GM20431 (cell line): Measurements from ENCODE around the gene UTF1.

Source experiments
- in situ Hi-C: fragments of 300-500 bp; cut with MseI, MboI; formaldehyde crosslinking; loops from one replicate; pipeline ENCODE4 v1.15.0; 2020; ENCODE audit warnings: low sequenced_read_pairs; ENCODE audit not compliant: unreplicated experiment

The UTF1 gene

DNA sequence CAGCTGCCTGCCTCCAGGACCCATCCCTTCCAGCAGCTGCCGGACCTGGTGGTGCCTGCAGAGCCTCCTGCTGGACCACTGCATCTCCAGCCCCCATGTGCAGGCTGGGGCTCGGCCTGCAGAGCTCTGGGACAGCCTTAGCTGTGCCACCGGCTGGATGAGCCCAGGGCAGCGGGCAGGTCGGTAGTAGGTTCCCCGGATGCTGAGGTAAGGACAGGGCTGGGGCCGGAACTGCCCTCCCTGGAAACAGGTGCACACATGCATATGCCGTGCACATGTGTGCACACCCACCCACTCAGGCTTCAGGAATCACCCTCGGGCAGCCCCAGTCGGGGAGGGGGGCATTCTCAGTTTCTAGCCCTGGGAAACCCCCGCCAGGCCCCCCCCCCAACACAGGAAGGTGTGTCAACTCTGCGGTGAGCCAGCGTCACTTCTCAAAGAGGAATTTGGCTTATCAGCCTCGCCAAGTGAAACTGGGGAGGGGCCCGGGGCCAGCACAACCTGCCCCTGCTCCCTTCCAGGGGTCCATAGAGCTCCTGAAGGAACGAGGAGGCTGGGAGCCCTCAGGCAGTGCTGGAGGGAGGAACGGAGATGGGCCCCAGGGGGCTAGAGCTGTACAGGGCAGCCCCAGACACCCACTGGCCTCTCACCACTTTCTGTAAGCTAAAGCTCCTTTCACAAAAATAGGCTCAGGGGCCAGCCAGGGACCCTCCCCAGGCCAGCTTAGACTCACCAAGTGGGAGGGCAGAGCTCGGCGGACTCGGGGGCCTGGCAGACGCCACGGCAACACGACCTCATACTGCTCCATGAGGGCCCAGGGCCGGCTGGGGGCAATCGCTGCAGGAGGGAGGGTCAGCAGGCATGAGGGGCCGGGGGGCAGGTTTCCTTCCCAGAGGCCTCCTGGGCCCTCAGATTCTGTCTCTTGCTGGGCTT, 45.0 kb downstream of the UTF1 start:
- in situ Hi-C loops = no loop called here

- in situ Hi-C loops = no loop called here
Measured at GRCh38 chr10:133275684-133276092, 45.7 kb downstream of the UTF1 start.

DNA sequence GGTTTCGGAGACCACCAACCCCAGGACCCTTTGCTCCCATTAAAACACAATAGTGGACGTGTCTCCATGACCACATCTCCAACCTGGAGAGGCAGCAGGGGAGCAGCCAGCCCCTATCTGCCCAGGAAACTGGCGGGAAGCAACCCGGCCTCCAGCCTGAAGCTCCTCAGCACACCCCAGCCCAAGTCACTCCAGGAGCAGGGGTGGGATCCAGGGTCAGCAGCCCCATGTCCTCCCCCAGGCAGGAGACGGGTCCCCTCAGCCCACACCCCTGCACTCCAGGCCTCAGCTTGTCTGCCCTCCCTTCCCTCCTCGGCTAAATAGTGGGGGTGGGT, 46.0 kb downstream of the UTF1 start:
- in situ Hi-C loops = no loop called here

GRCh38 chr10:133276435-133277201, 46.6 kb downstream of the UTF1 start, which contains the start of gene ADAM8:
Gene ADAM8, minus strand, starts transcription at chr10:133276868. Its CDS starts 51 bp downstream, at chr10:133276817.
- in situ Hi-C loops = no loop called here

GRCh38 chr10:133277277-133277992, 47.4 kb downstream of the UTF1 start:
- in situ Hi-C loops = no loop called here

DNA sequence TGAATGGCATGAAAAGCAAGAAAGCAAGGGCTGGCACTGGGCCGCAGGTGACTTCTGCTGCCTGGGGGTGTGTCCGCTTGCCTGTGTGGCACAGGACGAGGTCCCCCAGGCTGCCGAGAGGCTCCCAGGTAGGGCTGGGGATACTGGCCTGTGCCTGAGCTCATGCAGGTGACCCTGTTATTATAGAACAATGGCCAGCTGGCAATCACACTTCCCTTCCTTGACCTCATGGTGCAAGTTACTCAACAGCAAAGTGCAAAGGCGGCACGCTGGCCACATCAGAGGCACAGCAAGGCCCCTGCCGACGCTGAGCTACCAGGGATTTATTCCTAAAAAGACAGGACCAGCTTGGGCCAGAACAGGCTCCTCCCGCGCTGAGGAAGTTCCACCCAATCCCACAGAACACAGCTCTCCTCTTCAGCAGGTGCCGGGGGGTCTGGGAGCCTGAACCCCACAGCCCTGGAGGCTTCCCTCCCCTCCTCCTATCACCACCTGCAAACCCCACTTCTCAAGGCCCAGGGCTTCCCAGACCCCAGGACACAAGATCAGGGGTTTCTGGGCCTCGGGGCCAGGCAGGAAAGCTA, 48.1 kb downstream of the UTF1 start:
- in situ Hi-C loops = no loop called here

DNA sequence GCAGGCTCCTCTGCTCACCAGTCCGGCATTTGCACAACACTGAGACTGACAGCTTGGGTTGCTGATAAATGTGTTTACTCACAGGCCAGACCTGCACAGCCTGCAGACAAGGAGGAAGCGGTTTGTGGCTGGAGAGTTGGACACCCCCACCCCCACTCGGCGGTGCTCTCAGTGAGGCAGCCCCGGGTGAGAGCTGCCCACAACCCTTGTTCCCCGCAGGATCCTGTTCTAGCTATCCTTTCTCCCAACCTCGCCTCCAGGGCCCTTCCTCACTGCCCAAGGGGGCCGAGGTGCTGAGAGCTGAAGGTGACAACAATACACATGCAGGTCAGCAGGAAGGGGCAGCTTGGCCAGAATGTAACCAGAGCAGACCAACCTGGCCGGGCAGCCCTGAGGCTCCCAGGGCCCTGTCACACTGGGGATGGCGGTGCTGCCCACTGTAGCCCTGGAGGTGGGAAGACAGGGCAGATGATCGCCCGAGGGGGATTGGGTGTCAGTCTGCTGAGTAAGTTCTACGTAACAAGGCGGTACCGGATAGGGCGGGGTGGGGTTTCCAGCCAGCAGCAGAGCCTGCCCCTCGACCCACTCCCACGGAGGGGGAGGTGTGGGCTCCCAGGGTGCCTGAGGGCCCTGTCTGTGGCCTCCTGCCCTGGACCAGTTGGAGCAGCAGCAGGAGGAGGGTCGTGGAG, 48.7 kb downstream of the UTF1 start:
- in situ Hi-C loops = no loop called here

DNA sequence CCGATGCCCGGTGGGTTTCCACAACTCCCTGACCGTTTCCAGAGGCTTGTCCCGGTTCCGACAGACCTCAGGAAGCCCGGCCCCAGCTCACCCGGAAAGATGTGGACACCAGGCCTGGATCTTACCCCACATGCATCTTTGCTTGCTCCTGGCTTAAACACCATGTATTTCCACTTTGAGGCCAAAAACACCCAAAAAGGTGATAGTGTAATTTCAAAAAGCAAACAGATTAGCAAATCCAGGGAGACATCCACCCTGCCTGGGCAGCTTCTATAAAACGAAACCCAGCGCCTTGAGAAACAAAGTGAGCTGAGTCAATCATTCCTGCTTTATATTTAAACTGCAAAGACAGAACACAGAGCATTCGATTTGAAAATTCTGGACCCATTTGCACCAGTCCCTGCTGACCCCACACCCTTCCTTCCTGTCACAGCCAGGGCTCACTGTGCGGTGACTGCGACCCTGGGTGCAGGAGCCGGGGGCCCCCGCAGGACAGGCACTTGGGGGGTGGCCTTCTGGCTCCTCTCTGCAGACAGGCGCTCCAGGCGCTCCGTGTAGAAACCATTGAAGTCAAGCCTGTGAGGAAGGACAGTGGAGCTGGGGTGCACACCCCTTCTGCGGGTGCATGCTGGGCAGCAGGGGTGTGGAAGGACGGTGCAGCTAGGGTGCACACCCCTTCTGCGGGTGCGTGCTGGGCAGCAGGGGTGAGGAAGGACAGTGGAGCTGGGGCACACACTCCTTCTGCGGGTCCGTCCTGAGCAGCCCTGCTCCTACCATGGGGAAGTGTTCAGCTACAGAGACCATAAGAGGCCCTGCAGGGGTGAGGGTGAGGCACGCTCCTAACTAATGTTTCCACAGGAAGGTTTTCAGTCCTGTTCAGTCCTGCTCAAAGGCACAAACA, 49.6 kb downstream of the UTF1 start:
- in situ Hi-C loops = no loop called here

DNA sequence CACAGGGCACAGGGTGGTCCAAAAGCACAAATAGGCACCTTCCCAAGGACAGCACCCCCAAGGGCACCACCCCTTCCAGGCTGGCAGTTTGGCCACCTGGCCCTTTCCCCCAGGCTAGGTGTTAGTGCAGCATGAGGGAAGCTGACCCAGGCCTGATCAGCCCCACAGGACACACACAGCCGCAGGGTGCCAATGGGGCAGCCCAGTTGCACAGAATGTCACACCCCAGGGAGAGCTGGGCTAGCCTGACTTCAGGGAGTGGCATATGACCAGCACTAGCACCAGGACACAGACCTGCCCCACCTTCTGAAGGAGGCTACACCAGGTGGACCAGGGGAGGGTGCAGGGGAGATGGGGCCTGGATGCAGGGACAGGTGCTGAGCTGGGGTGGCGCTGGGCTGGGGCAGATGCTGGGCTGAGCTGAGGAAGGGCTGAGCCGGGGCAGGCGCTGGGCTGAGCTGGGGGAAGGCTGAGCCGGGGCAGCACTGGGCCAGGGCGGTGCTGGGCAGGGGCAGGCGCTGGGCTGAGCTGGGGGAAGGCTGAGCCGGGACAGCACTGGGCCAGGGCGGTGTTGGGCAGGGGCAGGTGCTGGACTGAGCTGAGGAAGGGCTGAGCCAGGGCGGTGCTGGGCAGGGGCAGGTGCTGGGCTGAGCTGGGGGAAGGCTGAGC, 50.5 kb downstream of the UTF1 start:
- in situ Hi-C loops = no loop called here

DNA sequence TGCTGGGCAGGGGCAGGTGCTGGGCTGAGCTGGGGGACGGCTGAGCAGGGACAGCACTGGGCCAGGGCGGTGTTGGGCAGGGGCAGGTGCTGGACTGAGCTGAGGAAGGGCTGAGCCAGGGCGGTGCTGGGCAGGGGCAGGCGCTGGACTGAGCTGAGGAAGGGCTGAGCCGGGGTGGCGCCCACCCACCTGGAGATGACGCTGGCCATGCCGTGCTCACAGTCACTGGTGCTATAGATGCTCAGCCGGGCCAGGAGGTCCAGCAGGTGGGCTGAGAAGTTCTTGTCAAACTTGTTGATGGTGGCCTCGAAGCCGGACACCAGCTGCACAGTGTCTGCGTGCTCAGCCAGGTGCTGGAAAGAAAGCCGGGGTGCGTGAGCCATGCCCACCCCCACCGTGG, 51.1 kb downstream of the UTF1 start:
- in situ Hi-C loops = no loop called here
